Head of caudate nucleus (tissue), 42 donors: ENCODE data around the gene DNAJA4.

ENCODE experiments used
- DNase-seq, 42 donors: peaks; one replicate each; pipeline versions ENCODE4 v3.0.0 to v3.0.0-alpha.2; 2020 to 2021; ENCODE audit warnings: mixed read lengths in 7 of 42
- intact Hi-C: fragments of 100-400 bp; cut with DNase I; formaldehyde crosslinking; loops from one replicate; pipeline ENCODE4 v1.15.0; 2022

DNAJA4 gene

DNA sequence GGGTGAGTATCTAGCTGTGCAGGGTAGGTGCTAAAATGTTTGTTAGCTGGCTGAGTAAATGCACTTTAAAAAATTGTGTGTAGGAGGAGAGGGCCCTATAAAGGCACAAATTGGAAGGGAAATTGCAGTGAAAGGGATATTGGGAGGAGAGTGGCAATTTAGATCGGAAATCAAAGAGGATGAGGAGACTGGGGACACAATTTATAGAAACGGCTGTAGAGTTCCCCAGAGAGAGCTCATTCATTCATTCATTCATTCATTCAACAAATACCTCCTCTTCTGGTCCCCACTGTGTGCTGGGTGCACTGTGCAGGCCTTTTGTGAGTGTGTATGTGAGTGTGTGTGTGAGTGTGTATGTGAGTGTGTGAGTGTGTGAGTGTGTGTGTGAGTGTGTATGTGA lies 2.4 kb downstream of the DNAJA4 start:
- intact Hi-C loops = no loop called here

DNA sequence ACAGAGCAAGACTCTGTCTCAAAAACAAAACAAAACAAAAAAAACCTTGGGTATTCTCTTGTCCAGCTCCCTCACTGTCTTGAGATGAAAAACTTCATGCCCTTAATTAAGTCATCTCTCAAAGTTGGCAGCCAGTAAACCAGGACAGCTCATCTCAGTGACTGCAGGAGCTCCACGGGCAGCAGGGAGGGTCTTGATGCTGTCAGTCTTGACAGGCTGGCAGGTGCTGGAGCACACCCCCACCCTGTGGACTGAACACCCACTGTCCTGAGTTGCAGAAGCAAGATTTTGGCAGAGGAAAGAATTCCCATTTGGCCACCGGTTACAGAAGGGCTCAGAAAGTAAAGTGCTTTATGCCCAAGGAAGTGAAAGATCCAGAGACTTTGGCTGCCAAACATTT lies 8.0 kb downstream of the DNAJA4 start:
- DNase-seq = no peak
- intact Hi-C loops = no loop called here

More for the DNA sequence above, 2.4 kb downstream of the DNAJA4 start:
- no peak for DNase-seq

DNA sequence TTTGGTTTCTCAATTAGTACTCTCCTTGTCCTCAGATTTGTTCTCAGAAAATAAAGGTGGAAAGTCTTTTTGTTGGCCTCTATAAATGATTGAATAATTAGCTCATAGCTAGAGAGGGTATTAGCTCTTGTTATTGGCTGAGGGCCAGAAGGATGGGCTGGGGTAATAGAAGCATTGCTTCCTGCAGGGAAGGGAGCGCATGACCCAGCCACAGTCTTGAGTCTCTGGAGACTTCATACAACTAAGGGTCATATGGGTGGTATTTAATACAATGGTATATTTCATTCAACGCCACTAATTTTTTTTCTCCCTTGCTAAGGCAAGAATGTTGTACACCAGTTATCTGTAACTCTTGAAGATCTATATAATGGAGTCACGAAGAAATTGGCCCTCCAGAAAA lies 8.4 kb downstream of the DNAJA4 start:
- intact Hi-C loops = no loop called here
- no peak for DNase-seq

DNA sequence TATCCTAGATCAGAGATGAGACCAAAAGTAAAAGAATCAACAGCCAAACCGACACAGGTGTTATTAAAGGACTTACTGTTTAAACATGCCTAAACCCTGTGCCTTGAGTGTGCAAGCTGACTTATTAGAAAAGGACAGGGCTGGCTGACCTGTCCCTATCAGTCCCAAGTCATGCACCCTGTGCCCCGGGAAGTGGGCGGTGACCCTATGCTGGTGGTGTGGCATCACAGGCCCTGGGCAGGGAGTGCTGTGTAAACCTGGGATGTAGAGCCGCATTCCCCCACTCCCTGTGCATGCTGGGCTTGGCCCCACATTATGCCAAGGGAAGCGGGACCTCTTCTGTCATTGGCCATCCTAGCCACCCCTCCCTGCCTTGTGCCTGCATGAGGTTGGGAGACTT lies 10.6 kb downstream of the DNAJA4 start:
- DNase-seq = no peak
- intact Hi-C loops = no loop called here

DNA sequence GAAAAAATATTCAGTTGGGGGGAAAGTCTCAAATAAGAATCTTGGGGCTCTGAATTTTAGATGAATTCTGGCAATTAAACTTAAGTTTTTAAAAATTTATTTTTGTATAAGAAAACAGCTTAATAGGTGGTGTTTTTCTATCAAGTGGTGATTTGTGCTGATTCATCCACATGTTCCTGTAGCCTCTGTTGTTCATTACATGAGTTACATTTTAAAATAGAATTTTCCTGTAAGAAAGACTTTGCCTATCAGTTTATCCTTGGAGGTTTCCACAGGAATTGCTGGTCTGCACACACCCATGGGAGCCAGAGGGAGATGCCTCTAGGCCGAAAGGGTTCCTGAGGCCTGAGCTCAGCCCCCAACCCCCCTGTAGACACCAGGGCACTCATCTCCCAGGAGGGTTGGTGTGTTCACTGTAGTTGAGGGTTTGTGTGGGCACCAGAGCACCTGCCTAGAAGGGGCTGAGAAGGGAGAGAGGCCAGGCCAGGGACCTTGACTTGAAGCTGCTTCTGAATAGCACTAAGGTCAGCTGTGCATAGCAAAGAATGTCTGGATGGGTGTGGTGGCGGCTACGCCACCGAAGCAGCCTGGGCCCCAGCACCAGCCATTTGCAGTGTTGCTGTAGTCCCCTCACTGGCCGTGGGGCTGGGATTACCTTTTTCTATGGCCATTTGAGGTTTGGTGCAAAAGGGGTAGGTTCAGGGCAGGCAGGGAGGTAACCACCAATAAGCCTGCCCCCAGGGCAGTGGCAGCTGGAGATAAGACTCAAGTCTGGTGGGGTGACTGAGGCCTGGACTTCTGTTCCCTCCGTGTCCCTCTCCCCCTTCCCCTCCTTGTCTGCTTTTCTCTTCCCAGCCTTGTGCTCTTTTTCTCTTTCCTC lies 11.9 kb downstream of the DNAJA4 start:
- intact Hi-C loops = no loop called here
- DNase-seq = no peak

DNA sequence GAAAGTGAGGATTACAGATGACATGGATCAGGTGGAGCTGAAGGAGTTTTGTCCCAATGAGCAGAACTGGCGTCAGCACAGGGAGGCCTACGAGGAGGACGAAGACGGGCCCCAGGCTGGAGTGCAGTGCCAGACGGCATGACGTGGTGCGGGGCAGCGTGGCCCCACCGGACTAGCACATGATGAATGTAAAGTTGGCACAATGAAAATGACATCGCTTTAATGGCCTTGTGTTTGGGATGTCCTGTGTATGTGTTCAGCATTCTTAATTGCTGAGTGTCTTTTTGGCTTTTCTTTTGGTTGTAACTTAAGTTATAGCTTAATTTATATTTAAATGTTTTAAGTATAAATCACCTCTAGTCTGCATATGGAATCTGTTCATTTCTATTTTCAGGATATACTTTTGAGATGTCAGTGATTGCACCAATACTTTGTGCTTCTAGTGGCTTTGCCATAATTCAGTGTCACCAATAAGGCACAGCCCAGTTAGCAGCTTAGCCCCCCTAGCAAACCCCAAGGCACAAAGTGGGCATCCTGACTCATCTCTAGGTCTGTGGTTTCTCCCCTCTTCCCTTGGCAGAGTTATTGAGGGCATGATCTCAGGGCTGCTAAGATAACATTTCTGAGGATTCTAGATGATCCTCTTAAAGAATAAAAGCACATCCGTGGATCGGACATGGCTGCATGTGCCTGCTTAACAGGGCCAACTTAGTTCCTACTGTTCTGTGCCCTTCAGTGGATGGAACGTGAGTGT lies 16.1 kb downstream of the DNAJA4 start:
- DNase-seq = peak in 1 of 42 donors; percentile 64
- intact Hi-C loops = no loop called here

DNA sequence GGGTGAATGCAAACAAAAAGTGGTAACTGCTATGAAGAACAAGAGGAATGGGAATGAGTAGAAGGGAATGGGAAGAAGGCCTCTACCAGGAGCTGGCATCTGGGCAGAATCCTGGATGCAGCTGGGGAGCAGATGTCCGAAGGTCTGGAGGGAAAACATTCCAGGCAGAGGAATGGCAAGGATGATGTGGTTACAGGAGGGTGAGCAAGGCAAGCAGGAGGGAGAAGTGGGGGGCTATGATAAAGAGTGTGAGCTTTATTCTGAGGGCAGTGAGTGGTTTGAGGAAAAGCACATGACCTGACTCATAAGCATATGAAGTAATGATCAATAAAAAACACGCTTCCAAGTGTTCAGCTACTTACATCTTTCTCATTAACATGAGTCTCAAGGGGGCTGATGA lies 18.0 kb downstream of the DNAJA4 start:
- no peak for DNase-seq
- intact Hi-C loops = no loop called here

DNA sequence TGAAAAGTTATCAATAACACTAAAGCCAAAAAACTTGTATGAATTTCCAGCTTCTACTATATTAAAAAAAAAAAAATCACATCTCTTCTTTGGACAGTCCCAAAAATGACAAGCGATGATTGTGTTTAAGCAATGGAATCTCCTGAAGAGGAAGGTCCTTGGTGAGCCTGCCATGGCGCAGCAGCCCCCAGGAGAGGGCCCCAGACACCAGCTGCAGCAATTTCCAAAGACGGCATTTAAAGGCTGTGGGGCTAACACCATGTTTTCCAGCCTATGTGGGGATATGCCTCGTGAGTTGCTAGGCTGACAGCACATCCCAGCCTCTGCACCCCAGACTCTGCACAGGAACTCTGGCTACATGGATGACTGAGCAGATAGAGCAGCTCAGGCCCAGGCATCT lies 20.4 kb downstream of the DNAJA4 start:
- no peak for DNase-seq
- intact Hi-C loops = no loop called here

DNA sequence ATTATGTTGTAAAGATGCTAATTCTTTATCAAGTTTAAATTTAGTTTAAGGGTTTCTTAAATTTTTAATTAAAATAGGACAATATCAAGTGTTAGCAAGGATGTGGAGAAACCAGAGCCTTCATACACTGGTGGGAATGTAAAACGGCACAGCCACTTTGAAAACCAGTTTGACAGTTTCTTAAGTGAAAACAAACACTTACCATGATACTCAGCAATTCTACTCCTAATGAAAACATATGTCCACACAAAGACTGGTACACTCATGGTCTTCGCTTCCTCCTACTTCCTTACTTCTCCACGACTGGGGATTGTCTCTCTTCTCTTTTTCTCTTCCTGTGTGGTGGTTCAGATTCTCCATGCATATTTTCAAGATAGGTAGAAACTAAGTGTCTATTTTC lies 25.9 kb downstream of the DNAJA4 start:
- no peak for DNase-seq
- intact Hi-C loops = no loop called here

DNA sequence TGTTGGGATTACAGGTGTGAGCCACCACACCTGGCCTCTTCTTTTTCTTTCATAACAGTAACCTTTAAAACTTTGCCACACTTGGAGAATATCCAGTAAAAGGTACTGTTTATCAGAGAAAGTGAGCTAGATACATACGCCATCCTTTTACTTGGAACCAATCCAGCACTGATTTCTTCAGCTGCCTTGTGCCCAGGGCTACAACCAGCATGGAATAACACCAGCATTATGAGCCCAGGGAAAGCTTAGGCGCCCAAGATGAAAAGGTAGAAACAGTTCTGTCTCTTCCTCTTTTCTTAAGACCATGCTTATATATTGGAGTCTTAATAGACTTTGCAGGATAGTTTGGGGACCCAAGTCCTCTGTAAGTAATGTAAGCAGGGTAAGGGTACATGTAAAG lies 26.7 kb downstream of the DNAJA4 start:
- DNase-seq = no peak
- intact Hi-C loops = no loop called here

DNA sequence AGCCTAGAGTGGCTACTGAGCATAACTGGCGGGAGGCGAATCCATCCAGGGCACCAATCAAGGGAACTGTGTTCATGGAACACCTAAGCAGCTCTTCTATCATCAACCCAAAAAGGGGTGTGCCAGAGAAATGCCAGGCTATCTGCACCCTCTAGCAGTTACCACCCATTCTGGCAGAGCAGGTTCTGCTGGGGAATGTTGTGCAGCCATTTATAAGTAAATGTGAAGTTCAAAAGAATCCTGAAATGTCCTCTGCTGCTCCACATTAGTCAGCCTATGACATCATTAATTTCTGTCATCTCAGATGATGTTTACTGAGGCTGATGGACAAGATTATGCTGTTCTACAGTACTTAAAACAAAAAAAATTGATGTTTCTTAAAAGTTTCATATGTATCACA lies 27.3 kb downstream of the DNAJA4 start:
- intact Hi-C loops = no loop called here
- DNase-seq = no peak

DNA sequence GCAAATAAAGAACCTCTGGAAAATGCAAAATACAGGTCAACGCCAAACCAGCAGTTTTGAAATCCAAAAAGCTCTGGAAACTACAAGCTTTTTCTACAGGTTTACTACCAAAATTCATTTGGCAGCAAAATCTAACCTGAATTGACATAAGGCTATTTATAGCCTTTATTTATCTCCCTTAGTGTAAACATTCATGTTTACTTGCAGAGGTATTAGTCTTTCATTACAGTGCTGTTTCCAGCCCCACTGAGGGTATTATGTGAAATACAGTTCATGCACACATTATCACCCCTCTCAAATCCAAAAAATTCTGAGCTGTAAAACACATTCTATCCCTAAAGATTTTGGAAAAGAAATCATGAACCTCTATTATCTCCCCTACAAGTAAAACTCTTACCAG lies 27.9 kb downstream of the DNAJA4 start:
- intact Hi-C loops = no loop called here
- no peak for DNase-seq

DNA sequence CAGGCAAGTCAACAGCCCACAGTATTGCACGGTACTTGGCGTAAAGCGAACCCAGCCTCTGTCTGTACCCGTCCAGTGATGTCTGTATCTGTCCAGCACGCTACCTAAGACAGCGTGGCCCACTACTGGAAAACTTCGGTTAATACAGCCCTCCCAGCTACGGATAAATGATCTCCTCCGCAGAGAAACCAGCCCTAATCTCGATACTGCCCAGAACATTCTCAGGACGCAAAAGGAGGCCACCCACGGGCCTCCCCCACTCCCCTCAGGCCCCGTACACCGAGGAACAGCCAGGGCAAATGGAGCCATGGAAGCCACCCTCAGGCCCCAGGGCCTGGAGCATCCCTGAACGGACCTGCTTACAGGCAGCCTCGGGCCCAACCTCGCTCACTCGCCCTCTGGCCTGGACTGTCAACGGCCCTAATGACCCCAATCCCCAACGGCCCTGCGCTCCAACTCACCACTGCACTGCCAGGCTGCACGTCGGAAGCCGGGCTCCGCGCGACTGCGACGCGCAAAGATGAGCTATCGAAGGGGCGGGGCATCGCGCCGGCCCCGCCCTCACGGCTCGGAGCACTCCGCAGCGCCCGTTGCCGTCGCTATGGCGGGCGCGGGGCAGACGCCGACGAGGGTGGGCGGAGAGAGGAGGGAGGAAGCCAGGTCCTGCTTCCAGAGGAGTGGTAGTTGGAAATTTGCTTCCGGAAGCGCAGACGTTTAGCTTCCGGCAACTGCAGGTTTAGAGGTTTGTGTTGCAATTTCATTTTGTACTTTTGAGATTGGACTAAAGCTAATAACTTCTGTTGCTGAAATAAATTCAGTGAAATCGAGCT lies 35.0 kb downstream of the DNAJA4 start, which contains the start of gene SKIC8:
TSS of gene SKIC8 (minus strand) at position 509 of the 830 bp plus-strand sequence. CDS start 3,923 bp downstream, outside the sequence.
- intact Hi-C loops = no loop called here
- peak; percentile 80 to 96 (median 91) for DNase-seq

DNA sequence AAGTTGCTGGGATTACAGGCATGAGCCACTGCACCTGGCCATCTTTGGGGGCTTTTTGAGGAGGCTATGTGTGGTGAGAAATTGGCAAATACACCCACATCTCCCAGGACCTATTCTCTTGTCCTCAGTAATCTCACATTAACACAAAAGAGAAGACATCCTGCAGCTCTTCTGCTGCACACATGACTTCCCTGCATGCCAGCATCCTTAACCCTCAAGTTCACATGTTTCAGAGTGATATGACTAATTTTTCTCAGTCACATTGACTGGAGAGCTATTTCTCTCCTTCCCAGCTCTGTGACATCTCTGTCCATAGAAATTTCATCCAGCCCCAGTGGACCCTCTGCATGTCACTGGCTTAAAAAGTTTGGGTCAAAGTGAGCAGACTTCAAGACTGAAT lies 37.0 kb downstream of the DNAJA4 start:
- DNase-seq = no peak
- intact Hi-C loops = loop anchor here (5.0 kb wide), 1 partner anchor 136 kb away; the partner anchor contains the start of gene IREB2

DNA sequence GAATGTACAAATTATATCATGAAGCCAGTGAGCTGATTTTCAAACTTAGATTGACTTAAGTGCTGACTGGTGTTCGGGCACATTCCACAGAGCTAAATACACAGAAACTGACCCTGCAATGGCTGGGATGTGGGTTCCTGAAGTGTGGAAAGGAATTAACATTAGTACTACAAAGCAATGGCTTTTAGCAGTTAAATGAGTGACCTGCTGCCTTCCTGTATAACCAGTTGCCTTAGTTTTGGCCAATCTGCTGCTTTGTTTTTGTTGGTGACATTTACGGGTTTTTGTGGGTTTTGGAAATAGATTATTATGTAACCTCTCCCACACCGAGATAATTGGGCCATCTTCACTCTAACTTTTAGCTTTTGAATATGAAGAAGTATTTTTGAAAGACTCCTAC lies 37.5 kb downstream of the DNAJA4 start:
- DNase-seq = no peak
- intact Hi-C loops = loop anchor here (5.0 kb wide), 1 partner anchor 135 kb away; the partner anchor contains the start of gene IREB2

DNA sequence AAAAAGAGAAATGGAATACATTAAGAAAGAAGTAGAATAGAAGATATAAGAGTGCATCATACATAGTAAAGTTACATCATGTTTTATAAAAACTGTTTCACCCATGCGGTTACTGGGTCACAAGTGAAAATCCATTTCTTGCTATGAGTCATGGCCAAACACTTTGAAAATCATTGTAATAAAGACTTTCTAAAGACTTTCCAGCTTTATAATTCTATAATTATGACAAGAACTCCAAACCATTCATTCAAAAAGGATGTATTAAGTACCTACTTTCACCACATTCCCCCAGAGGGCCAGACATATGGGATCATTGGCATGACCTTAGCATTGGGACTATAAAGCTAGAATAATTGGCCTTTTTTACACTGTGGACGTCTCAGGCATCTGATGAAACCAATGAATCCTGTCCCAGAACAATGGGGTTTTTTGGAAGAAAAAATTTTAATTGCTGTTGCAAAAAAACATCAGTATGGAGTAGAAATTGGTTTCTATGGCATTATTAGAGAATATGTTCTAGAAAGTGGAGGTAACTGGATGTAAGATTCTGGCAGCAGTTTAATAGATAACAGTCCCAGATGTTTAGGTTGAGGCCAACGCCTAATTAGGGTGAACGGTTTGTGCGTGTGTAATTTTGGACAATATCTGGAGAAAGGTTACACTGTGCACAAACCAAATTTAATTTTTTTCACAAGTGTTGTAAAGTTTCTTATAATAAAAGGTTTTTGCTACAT lies 38.4 kb downstream of the DNAJA4 start:
- no peak for DNase-seq
- intact Hi-C loops = loop anchor here (5.0 kb wide), 1 partner anchor 135 kb away; the partner anchor contains the start of gene IREB2

DNA sequence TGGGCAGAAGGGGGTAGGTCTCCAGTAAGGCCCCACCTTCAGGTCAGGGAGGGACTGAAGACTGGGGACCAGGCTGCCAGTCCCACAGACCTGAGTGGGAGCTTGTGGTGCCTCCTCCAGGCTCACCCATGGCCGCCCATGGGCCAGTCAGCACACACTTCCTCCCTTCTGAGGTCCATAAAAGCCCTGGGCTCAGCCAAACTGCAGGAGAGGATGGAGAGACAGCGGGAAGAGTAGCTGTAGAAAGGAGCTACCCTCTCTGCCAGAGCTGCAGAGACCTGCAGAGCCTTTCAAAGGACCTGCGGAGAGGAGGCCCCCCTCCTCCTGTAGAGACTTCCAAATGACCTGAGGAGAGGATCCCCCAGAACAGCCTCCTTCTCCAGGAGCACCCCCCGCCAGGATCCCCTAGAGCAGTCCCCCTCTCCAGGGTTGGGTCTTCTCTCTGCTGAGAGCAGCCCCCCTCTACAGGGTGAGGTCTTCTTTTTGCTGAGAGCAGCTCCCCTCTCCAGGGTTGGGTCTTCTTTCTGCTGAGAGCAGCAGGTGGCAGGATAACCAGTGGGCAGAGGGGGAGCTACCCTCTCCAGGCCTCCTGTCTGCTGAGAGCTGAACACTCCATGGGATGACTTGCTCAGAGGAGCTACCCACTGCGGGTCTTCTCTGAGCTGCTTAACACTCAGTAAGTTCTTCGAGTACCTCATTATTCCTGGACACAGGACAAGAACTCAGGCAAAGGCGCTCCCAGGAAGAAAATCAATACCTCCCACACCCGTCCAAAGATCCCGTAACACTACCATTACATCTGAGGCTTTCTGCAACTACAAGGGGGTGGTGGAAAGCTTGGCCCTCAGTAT lies 40.1 kb downstream of the DNAJA4 start:
- DNase-seq = no peak
- intact Hi-C loops = loop anchor here (5.0 kb wide), 3 partner anchors 118 to 178 kb away; partner anchors contain the start of gene IREB2
